Heart right ventricle (tissue), 16 donors: ENCODE results near the gene PEAK3. TPM values are rescaled to one million over a fixed set of nuclear protein-coding genes. Genes with fewer than 3 reads are reported as not detected.

Source experiments
- ATAC-seq, 8 donors: fragments of 200-7000 bp; cut with Tn5 transposase; one replicate each; pipeline ENCODE4 v1.9.1; 2020; ENCODE audit warnings: mild to moderate bottlenecking in 8 of 8, moderate library complexity in 8 of 8, moderate number of reproducible peaks in 1 of 8
- DNase-seq, 2 donors: peaks; one replicate each; pipeline ENCODE4 v3.0.0-alpha.2; 2020
- H3K27ac ChIP-seq, 10 donors: fragments of 200-600 bp; sonication (generic) in 2 of 10; one replicate each; pipeline versions ENCODE4 v1.5.0 to v1.8.0; 2020 to 2022; ENCODE audit warnings: mild to moderate bottlenecking in 3 of 10
- H3K27me3 ChIP-seq, 7 donors: fragments of 200-600 bp; one replicate each; pipeline ENCODE4 v1.8.0; 2021 to 2022; ENCODE audit warnings: mild to moderate bottlenecking in 2 of 7
- H3K36me3 ChIP-seq, 9 donors: fragments of 200-600 bp; sonication (generic) in 1 of 9; one replicate each; pipeline versions ENCODE4 v1.5.0 to v1.8.0; 2020 to 2022; ENCODE audit warnings: mild to moderate bottlenecking in 2 of 9
- H3K4me1 ChIP-seq, 9 donors: fragments of 200-600 bp; sonication (generic) in 1 of 9; one replicate each; pipeline versions ENCODE4 v1.5.0 to v1.8.0; 2020 to 2022; ENCODE audit warnings: mild to moderate bottlenecking in 4 of 9
- H3K4me3 ChIP-seq, 10 donors: fragments of 200-600 bp; sonication (generic) in 2 of 10; one replicate each; pipeline versions ENCODE4 v1.5.0 to v1.8.0; 2020 to 2022; ENCODE audit warnings: mild to moderate bottlenecking in 7 of 10, moderate library complexity in 2 of 10
- H3K9me3 ChIP-seq, 11 donors: fragments of 200-600 bp in 10 of 11; sonication (generic) in 2 of 11; one replicate each; pipeline versions ENCODE4 v1.5.0 to v1.8.0; 2013 to 2022; ENCODE audit warnings: mild to moderate bottlenecking in 2 of 11, control low read depth in 1 of 11, moderate library complexity in 1 of 11
- WGBS, 2 donors: extraction: QIAGEN DNeasy Blood & Tissue Kit; methylation state at CpG; one replicate each; pipeline ENCODE4 v1.1.7; 2013; ENCODE audit warnings: inconsistent platforms in 1 of 2; 5-methylcytosine and 5-hydroxymethylcytosine counted together
- intact Hi-C, 10 donors: fragments of 100-400 bp; cut with DNase I; formaldehyde crosslinking; loops; one replicate each; pipeline versions ENCODE4 v1.11.1 to v1.14.2; 2022
- polyA plus RNA-seq, 2 donors: library from polyadenylated mRNA; stranded (reverse); fragments of 200-250 nt; gene quantifications; one replicate each; pipeline ENCODE4 v1.2.3, GENCODE V29; 2013
- total RNA-seq, 10 donors: library from RNA; stranded (reverse); fragmentation: NEBNext Ultra II Directional in 3 of 10; extraction: Animal tissue kit (Norgen Biotek cat#: 25700) in 3 of 10; gene quantifications; one replicate each; pipeline versions ENCODE4 v1.2.1 to v1.2.4, GENCODE V29; 2021 to 2023
- TF ChIP-seq, protein P1 (sequence below), 9 donors: fragments of 200-600 bp; sonication (generic) in 2 of 9; IDR thresholded peaks; one replicate each; pipeline versions ENCODE4 v1.5.0 to v1.8.0; 2021 to 2022; ENCODE audit warnings: antibody characterized with exemption in 9 of 9, mild to moderate bottlenecking in 5 of 9, moderate library complexity in 1 of 9
- donor health status: Arrhythmogenic right ventricular cardiomyopathy.
- donor health status: ischemic (EF 13 %, LVEDD 7.1; RV severe dilation, severe dysfunction).
- donor health status: healthy with polysubstance abuse.
- donor health status: DM: no; HTN: yes; CAD: no.
- donor health status: DM: no; HTN: no; CAD: no.
- donor health status: ischemic (EF 25% LVEDD 6.9; RV normal size, moderate dysfunction).
- donor health status: ischemic (EF 25% LVEDD 5.7; RV mildly dilated, moderate dysfunction).
- donor health status: healthy.
- donor health status: DM: yes; HTN: yes; CAD: no.
- donor health status: Ischemic cardiomyopathy.
- donor health status: ischemic (EF 35%, LVEDD 5.7; RV mildly dilated, moderate dysfunction).
- donor health status: nonischemic (EF 11% LVEDD 7.7; RV severe dilation, severe dysfunction).
- donor health status: DM: yes; HTN: yes; CAD: no.
- donor health status: PGD.
- donor health status: ischemic (EF 29% LVEDD 5.4; RV normal size, mild dysfunction).
- donor health status: nonischemic (EF 23%, LVEDD 6.1; RV moderate dilation, normal function).

Gene PEAK3
- total and polyA plus RNA-seq, 12 donors = 0.11 to 1.1 (median 0.19) TPM

- peaks cover 0 to 5% (median 0%) of the 10 kb centered on the region in 7 donors for H3K27me3 ChIP-seq
- H3K27ac ChIP-seq = no peak overlapping the region
- H3K4me3 ChIP-seq = no peak overlapping the region
- WGBS, 2 donors = 93 to 94% methylated on average over 12 of the region's 12 CpGs
- peaks cover 11 to 60% (median 43%) of the 10 kb centered on the region in 9 donors for H3K4me1 ChIP-seq
- no peak for ATAC-seq
- TF ChIP-seq, protein P1, sequence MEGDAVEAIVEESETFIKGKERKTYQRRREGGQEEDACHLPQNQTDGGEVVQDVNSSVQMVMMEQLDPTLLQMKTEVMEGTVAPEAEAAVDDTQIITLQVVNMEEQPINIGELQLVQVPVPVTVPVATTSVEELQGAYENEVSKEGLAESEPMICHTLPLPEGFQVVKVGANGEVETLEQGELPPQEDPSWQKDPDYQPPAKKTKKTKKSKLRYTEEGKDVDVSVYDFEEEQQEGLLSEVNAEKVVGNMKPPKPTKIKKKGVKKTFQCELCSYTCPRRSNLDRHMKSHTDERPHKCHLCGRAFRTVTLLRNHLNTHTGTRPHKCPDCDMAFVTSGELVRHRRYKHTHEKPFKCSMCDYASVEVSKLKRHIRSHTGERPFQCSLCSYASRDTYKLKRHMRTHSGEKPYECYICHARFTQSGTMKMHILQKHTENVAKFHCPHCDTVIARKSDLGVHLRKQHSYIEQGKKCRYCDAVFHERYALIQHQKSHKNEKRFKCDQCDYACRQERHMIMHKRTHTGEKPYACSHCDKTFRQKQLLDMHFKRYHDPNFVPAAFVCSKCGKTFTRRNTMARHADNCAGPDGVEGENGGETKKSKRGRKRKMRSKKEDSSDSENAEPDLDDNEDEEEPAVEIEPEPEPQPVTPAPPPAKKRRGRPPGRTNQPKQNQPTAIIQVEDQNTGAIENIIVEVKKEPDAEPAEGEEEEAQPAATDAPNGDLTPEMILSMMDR (IDR thresholded peaks at IDR 0.05) = no peak
- intact Hi-C loops = no loop called here
- H3K36me3 ChIP-seq = peaks cover 13 to 75% (median 45%) of the 10 kb centered on the region in 9 donors
- no peaks in the 10 kb centered on the region for H3K9me3 ChIP-seq
- DNase-seq = no peak
These were observed 37.9 kb downstream of the PEAK3 start for GRCh38 chr19:2244125-2244411.

- WGBS, 2 donors = 86% methylated on average over 31 to 32 of the region's 32 CpGs
- no peaks in the 10 kb centered on the region for H3K27me3 ChIP-seq
- no peaks in the 10 kb centered on the region for H3K9me3 ChIP-seq
- peaks cover 12 to 66% (median 44%) of the 10 kb centered on the region in 9 donors for H3K4me1 ChIP-seq
- TF ChIP-seq, protein P1 (IDR thresholded peaks at IDR 0.05) = no peak
- intact Hi-C loops = no loop called here
- no peak overlapping the region for H3K4me3 ChIP-seq
- no peak for DNase-seq
- H3K36me3 ChIP-seq = peaks cover 13 to 71% (median 45%) of the 10 kb centered on the region in 9 donors
- no peak for ATAC-seq
- no peak overlapping the region for H3K27ac ChIP-seq
These were observed 38.5 kb downstream of the PEAK3 start for GRCh38 chr19:2243274-2244124.

GRCh38 chr19:2242816-2243215 lies 39.2 kb downstream of the PEAK3 start:
- ATAC-seq (no peak), DNase-seq (no peak)
- intact Hi-C loops = no loop called here
- Histone ChIP-seq H3K9me3 (no peaks in the 10 kb centered on the region), H3K36me3 (peaks cover 13 to 64% (median 45%) of the 10 kb centered on the region in 9 donors), H3K27ac (no peak overlapping the region), H3K4me1 (peaks cover 19 to 73% (median 50%) of the 10 kb centered on the region in 9 donors), H3K27me3 (no peaks in the 10 kb centered on the region), H3K4me3 (no peak overlapping the region)
- 88% methylated on average over 8 of the region's 8 CpGs for WGBS, 2 donors
- TF ChIP-seq, protein P1 (IDR thresholded peaks at IDR 0.05) = no peak

DNA sequence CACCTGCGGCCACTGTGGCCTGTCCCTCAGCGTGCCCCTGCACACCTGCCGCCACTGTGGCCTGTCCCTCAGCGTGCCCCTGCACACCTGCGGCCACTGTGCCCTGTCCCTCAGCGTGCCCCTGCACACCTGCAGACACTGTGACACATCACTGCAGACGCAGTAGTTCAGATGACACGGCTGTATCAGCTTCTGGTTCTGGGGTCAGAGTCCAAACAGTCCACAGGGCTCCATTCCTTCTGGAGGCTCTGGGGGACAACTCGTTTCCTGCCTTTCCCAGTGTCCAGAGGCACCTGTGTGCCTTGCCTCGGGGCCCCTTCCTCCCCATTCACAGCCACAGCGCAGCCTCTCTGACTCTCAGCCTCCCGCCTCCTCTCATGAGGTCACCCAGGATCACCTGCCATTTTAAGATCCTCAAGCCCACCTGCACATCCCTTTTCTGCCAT lies 39.9 kb downstream of the PEAK3 start:
- Histone ChIP-seq H3K27ac (no peak overlapping the region), H3K4me3 (no peak overlapping the region), H3K4me1 (peaks cover 24 to 75% (median 55%) of the 10 kb centered on the region in 9 donors), H3K36me3 (peaks cover 13 to 57% (median 40%) of the 10 kb centered on the region in 9 donors), H3K27me3 (no peaks in the 10 kb centered on the region), H3K9me3 (no peaks in the 10 kb centered on the region)
- DNase-seq (no peak), ATAC-seq (no peak)
- TF ChIP-seq, protein P1 (IDR thresholded peaks at IDR 0.05) = no peak
- intact Hi-C loops = no loop called here
- WGBS, 2 donors = 83 to 86% methylated on average over 12 of the region's 12 CpGs
